Measurements from ENCODE around the gene CYP8B1. TPM values are rescaled to one million over a fixed set of nuclear protein-coding genes. Genes with fewer than 3 reads are reported as not detected.

The CYP8B1 gene
- polyA plus RNA-seq, 1 donor (not counting 4 experiments of a cell fraction or from before 2014, with no cell fraction given) = not detected

- peaks cover 4% of the 10 kb centered on the region for H3K4me1 ChIP-seq (ENCODE audit: control insufficient read depth, extremely low read depth, insufficient read depth, low read length)
- H3K9me3 ChIP-seq (ENCODE audit: control insufficient read depth, low read depth, low read length) = no peaks in the 10 kb centered on the region
- H3K27ac ChIP-seq (ENCODE audit: control insufficient read depth, insufficient read depth, low read length) = no peak overlapping the region
- no peaks in the 10 kb centered on the region for H4K20me1 ChIP-seq (ENCODE audit: control insufficient read depth, extremely low read depth, insufficient read depth, low read length)
- no peaks in the 10 kb centered on the region for H3K36me3 ChIP-seq (ENCODE audit: control insufficient read depth in 2 of 2, extremely low read depth in 1 of 2, insufficient read depth in 2 of 2, low read length in 2 of 2)
- dilution Hi-C loops (cut with MboI; ENCODE audit: extremely low pct_ligation_motif_present, low sequenced_read_pairs) = no loop called here
- H3K9ac ChIP-seq (ENCODE audit: control insufficient read depth, extremely low read depth, insufficient read depth, low read length) = peak overlapping the region; percentile 61
- H3K27me3 ChIP-seq (ENCODE audit: control insufficient read depth, extremely low read depth, insufficient read depth, low read length) = peaks cover 4% of the 10 kb centered on the region
- peak overlapping the region; percentile 91 for H3K4me2 ChIP-seq (ENCODE audit: control insufficient read depth, extremely low read depth, insufficient read depth, low read depth, low read length)
- DNase-seq (ENCODE audit: low read depth, low spot score) (no peak), FAIRE-seq (no peak)
- H3K9me1 ChIP-seq (ENCODE audit: control insufficient read depth, extremely low read depth, insufficient read depth, low read length) = no peaks in the 10 kb centered on the region
- H3K4me3 ChIP-seq (ENCODE audit: control insufficient read depth in 2 of 3, extremely low read depth in 1 of 3, insufficient read depth in 2 of 3, low read depth in 1 of 3, low read length in 3 of 3) = peak overlapping the region; percentile 54 to 79 (median 71)
- no peaks in the 10 kb centered on the region for H3K79me2 ChIP-seq (ENCODE audit: control insufficient read depth, insufficient read depth, low read length)
- TF ChIP-seq EZH2 (IDR thresholded peaks at IDR 0.05; ENCODE audit: low read length) = no peak
- TF ChIP-seq CTCF (optimal IDR thresholded peaks at IDR 0.05 in 1 of 3, IDR thresholded peaks at IDR 0.05 in 1 of 3, conservative IDR thresholded peaks at IDR 0.05 in 1 of 3; ENCODE audit: extremely low read depth in 1 of 3, insufficient read depth in 2 of 3, low read length in 3 of 3) = peak; percentile 73 to 98 (median 94)
- H2AFZ ChIP-seq (ENCODE audit: control insufficient read depth, low read length) = peak overlapping the region; percentile 94
Measured at GRCh38 chr3:42880601-42881451, 5.1 kb upstream of the CYP8B1 start.

GRCh38 chr3:42880183-42880582 is 4.5 kb upstream of the CYP8B1 start:
- Histone ChIP-seq H3K36me3 (ENCODE audit: control insufficient read depth in 2 of 2, extremely low read depth in 1 of 2, insufficient read depth in 2 of 2, low read length in 2 of 2) (no peaks in the 10 kb centered on the region), H4K20me1 (ENCODE audit: control insufficient read depth, extremely low read depth, insufficient read depth, low read length) (no peaks in the 10 kb centered on the region), H3K79me2 (ENCODE audit: control insufficient read depth, insufficient read depth, low read length) (no peaks in the 10 kb centered on the region), H2AFZ (ENCODE audit: control insufficient read depth, low read length) (peak overlapping the region; percentile 94), H3K27ac (ENCODE audit: control insufficient read depth, insufficient read depth, low read length) (no peak overlapping the region), H3K4me2 (ENCODE audit: control insufficient read depth, extremely low read depth, insufficient read depth, low read depth, low read length) (peak overlapping the region; percentile 91), H3K4me1 (ENCODE audit: control insufficient read depth, extremely low read depth, insufficient read depth, low read length) (peaks cover 4% of the 10 kb centered on the region), H3K9ac (ENCODE audit: control insufficient read depth, extremely low read depth, insufficient read depth, low read length) (no peak overlapping the region), H3K27me3 (ENCODE audit: control insufficient read depth, extremely low read depth, insufficient read depth, low read length) (peaks cover 4% of the 10 kb centered on the region), H3K9me3 (ENCODE audit: control insufficient read depth, low read depth, low read length) (no peaks in the 10 kb centered on the region), H3K4me3 (ENCODE audit: control insufficient read depth in 2 of 3, extremely low read depth in 1 of 3, insufficient read depth in 2 of 3, low read depth in 1 of 3, low read length in 3 of 3) (peak overlapping the region; percentile 54 to 79 (median 71)), H3K9me1 (ENCODE audit: control insufficient read depth, extremely low read depth, insufficient read depth, low read length) (no peaks in the 10 kb centered on the region)
- no peak for TF ChIP-seq EZH2 (IDR thresholded peaks at IDR 0.05; ENCODE audit: low read length)
- no peak for TF ChIP-seq CTCF (optimal IDR thresholded peaks at IDR 0.05 in 1 of 3, IDR thresholded peaks at IDR 0.05 in 1 of 3, conservative IDR thresholded peaks at IDR 0.05 in 1 of 3; ENCODE audit: extremely low read depth in 1 of 3, insufficient read depth in 2 of 3, low read length in 3 of 3)
- no peak for FAIRE-seq
- dilution Hi-C loops (cut with MboI; ENCODE audit: extremely low pct_ligation_motif_present, low sequenced_read_pairs) = no loop called here
- no peak for DNase-seq (ENCODE audit: low read depth, low spot score)

All from keratinocyte (primary cell).